Right lobe of liver (tissue), 6 donors: Measurements from ENCODE around the gene MAGEB17. TPM values are rescaled to one million over a fixed set of nuclear protein-coding genes. Genes with fewer than 3 reads are reported as not detected.

Source experiments
- ATAC-seq, 4 donors: fragments of 200-7000 bp; cut with Tn5 transposase; one replicate each; pipeline ENCODE4 v1.9.1; 2020; ENCODE audit warnings: mild to moderate bottlenecking in 4 of 4, moderate library complexity in 4 of 4
- DNase-seq, 3 donors: peaks; one replicate each; pipeline ENCODE4 v3.0.0-alpha.2; 2020
- H3K27ac ChIP-seq, 3 donors: fragments of 200-600 bp; one replicate each; pipeline ENCODE4 v1.8.0; 2022
- H3K27me3 ChIP-seq, 2 donors: fragments of 200-600 bp; one replicate each; pipeline ENCODE4 v1.8.0; 2022
- H3K36me3 ChIP-seq, 4 donors: fragments of 200-600 bp; sonication (generic) in 1 of 4; one replicate each; pipeline versions ENCODE4 v1.5.1 to v1.8.0; 2017 to 2022; ENCODE audit warnings: control low read depth in 1 of 4
- H3K4me1 ChIP-seq, 4 donors: fragments of 200-600 bp; sonication (generic) in 1 of 4; one replicate each; pipeline versions ENCODE4 v1.5.1 to v1.8.0; 2017 to 2022; ENCODE audit warnings: control low read depth in 1 of 4
- H3K4me3 ChIP-seq, 3 donors: fragments of 200-600 bp; one replicate each; pipeline ENCODE4 v1.8.0; 2022
- H3K9me3 ChIP-seq, 4 donors: fragments of 200-600 bp; sonication (generic) in 1 of 4; one replicate each; pipeline versions ENCODE4 v1.5.1 to v1.8.0; 2017 to 2022; ENCODE audit warnings: control low read depth in 1 of 4
- CTCF ChIP-seq, 4 donors: fragments of 200-600 bp in 3 of 4; fragments of 450-650 bp in 1 of 4; IDR thresholded peaks; one replicate each; pipeline versions ENCODE4 v1.5.1 to v1.8.0; 2016 to 2022; ENCODE audit warnings: antibody characterized with exemption in 4 of 4, mild to moderate bottlenecking in 2 of 4
- POLR2A ChIP-seq: fragments of 450-650 bp; IDR thresholded peaks from one replicate; pipeline ENCODE4 v1.6.1; 2017; ENCODE audit warnings: antibody characterized with exemption, mild to moderate bottlenecking
- WGBS: methylation state at CpG from one replicate; pipeline ENCODE4 v1.1.6; 2018; ENCODE audit warnings: low coverage, low lambda C conversion rate; ENCODE audit not compliant: insufficient coverage; ENCODE audit errors: missing lambda C conversion rate; 5-methylcytosine and 5-hydroxymethylcytosine counted together
- intact Hi-C, 2 donors: fragments of 100-400 bp; cut with DNase I; formaldehyde crosslinking; loops; one replicate each; pipeline versions ENCODE4 v1.11.2 to v1.14.1; 2022
- total RNA-seq, 6 experiments: library from RNA; depleted of rRNA in 2 of 6; stranded (reverse); fragments of >200 nt in 2 of 6; fragmentation: NEBNext Ultra II Directional in 3 of 6; extraction: Animal tissue kit (Norgen Biotek cat#: 25700) in 3 of 6; gene quantifications; one replicate each; pipeline versions ENCODE4 v1.1.0 to v1.2.4, GENCODE V29; 2016 to 2023
- donor health status: DM: no; HTN: yes; CAD: no.
- donor health status: DM: no; HTN: no; CAD: no.
- donor health status: DM: no; HTN: no; CAD: no.
- donor health status: DM: no; HTN: yes; CAD: no.
- donor health status: DM: no; HTN: yes; CAD: no.

The MAGEB17 gene
- total RNA-seq, 6 experiments from 2014 or later, result not detected

DNA sequence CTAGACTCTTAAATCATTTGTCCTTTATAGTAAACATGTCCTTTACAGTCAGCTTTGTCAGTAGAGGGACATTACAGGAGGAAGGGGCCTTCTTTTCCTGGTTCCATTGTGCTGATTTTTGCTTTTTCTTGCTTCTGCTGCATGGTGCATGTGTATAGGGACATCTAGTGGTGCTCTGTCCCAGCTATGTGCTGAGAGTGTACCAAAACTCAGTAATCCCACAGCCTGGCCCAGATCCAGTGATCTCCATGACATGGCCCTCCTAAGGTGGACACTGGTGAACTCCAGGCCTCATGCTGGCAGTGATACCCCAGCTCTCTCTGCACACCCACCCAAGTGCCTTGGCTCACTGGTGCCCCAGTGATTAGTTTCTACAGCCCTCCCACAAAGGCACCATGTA lies 45.2 kb downstream of the MAGEB17 start:
- intact Hi-C loops, result no loop called here
- no peaks in the 10 kb centered on the region for H3K4me1 ChIP-seq
- ATAC-seq (peak; percentile 70 to 93 (median 77)), DNase-seq (peak in 2 of 3 donors; percentile 22 to 45)
- H3K36me3 ChIP-seq, result no peaks in the 10 kb centered on the region
- no peak overlapping the region for H3K27ac ChIP-seq
- TF ChIP-seq CTCF (IDR thresholded peaks at IDR 0.05), result peak; percentile 25 to 51 (median 40)
- TF ChIP-seq POLR2A, result no peak
- H3K27me3 ChIP-seq, result no peaks in the 10 kb centered on the region
- no peaks in the 10 kb centered on the region for H3K9me3 ChIP-seq
- no peak overlapping the region for H3K4me3 ChIP-seq

GRCh38 chrX:16213961-16214360 lies 46.7 kb downstream of the MAGEB17 start:
- Histone ChIP-seq H3K27me3 (no peaks in the 10 kb centered on the region), H3K36me3 (no peaks in the 10 kb centered on the region), H3K4me3 (no peak overlapping the region), H3K27ac (no peak overlapping the region), H3K9me3 (no peaks in the 10 kb centered on the region), H3K4me1 (no peaks in the 10 kb centered on the region)
- no peak for DNase-seq
- intact Hi-C loops, result no loop called here
- TF ChIP-seq POLR2A (no peak), CTCF (IDR thresholded peaks at IDR 0.05) (no peak)
- ATAC-seq, result no peak
- 14% methylated on average over 2 of the region's 2 CpGs for WGBS

DNA sequence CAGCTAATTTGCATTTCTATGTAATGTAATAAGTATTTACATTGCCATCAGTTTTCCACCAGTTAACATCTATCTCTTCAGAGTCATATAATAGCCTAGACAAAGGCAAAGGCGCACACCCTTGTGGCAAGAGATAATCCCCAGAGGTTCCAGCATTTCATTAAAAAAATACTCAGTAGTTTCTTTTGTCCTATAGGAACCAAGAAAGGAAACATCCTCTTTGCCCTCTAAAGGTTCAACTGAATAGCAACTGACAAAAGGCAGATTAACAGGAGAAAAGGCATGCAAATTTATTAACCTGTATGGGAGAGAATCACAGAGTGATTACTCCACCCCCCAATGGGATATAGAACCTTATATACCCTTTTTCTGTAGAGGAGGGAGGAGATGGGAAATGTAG lies 48.4 kb downstream of the MAGEB17 start:
- H3K36me3 ChIP-seq, result no peaks in the 10 kb centered on the region
- intact Hi-C loops, result no loop called here
- no peak for DNase-seq
- H3K4me1 ChIP-seq, result no peaks in the 10 kb centered on the region
- ATAC-seq, result no peak
- H3K4me3 ChIP-seq, result no peak overlapping the region
- no peaks in the 10 kb centered on the region for H3K27me3 ChIP-seq
- H3K27ac ChIP-seq, result no peak overlapping the region
- no peak for TF ChIP-seq POLR2A
- TF ChIP-seq CTCF (IDR thresholded peaks at IDR 0.05), result no peak
- 78% methylated on average over 1 of the region's 1 CpG for WGBS
- no peaks in the 10 kb centered on the region for H3K9me3 ChIP-seq

Other genes starting within 250 kb of the MAGEB17 start
- gene GRPR, start 43.9 kb upstream of the MAGEB17 start, total RNA-seq, result not detected